ENCODE results near the gene LTBP1.

- no peak for TF ChIP-seq CTCF (IDR thresholded peaks at IDR 0.05)
- no peak for TF ChIP-seq POLR2A (IDR thresholded peaks at IDR 0.05)
Measured at GRCh38 chr2:33093283-33093993, 146.7 kb downstream of the LTBP1 start.

All from suprapubic skin (tissue), 3 donors.